ENCODE data around the gene RRBP1.
A peak's percentile ranks its signal among the peaks of the same experiment; 100 is the strongest.

RRBP1 gene

DNA sequence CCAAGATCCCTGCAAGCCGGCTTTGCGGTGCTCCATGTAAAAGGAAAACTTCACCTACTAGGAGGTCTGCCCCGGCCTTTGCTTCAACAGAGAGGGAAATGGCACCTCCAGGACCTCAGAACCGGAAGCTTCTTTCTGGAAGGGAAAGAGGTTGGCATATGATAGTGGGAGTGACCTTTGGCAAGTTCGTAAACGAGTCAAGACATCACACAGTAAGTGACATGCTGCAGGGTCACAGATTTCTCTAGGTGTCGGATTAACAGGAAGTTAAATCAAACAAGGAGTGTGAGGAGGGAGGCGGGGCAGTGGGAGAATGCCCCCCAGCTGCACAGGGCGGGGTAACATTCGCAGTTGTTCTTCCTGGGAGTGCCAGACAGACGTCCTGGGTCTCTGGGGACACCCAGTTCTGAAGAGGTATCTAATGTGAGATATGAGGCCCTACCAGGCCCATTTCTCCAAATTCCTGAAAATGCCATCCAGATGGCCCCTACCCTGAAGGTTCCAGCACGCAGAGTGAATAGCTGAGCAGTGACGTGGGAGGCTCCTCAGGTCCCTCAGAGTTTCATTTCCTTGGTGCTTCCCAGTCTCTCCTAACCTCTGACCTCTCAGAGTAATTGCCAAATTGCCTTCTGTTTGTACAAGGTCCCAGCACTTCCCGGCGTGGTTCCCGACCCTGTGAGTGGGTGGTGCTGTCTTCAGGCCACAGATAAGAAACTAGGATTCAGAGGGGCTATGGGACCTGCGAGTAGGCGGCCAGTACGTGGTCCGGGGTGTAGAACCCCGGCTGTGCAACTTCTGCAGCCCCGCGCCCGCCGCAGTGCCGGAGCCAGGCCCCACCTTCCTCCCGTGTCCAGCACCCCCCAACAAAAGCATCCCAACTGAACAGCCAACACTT lies 1.9 kb downstream of the RRBP1 start:
- peak; percentile 15 for DNase-seq

DNA sequence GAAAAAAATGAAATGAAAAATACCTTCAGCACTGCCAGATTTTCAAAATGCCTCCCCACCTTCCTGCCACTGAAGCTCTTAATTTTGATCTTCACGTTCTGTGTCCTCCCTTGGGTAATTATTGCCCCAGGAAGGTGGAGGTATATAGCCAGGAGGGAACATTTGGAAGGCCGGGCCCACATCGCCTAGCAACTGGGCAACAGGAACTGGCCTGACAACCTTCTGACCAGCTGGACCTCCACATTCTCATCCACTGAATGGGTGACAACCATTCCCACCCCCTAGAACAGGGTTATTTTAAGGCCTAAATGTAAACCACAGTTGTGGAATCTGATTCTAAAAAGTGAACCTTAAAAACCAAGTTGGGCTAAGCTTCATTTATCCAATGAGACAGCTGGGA lies 3.2 kb downstream of the RRBP1 start:
- DNase-seq, result no peak

DNA sequence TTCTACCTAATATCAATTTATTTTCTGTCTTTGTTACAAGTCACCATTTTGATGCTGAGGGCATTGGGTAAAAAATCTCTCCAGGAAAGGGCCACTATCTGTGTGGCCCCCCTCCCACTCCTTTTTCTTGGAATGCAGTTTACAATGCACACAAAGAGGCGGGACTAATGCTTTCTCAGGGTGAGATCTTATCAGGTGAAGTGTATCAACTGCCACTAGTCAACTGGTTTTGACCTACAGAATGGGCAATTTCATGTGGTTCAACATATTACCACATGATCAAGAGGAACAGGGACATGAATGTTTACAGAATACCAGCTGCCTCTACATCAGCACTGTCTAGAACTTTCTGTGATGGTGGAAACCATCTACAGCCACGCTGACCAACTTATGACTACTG lies 3.7 kb downstream of the RRBP1 start:
- DNase-seq, result peak; percentile 37

DNA sequence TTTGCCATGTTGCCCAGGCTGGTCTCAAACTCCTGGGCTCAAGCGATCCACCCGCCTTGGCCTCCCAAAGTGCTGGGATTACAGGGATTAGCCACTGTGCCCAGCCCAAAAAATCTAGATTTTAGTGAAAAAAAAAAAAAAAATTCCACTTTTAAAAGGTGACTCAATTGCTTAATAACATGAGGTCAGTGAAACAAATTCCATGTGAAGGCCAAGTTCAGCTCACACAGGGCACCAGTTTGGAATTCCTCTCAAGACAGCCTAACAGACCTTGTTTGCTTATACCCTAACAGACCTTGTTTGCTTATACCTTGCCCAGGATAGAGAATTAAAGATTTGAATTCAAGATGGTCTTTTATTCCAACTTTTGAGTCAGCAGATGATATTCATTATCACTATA lies 5.1 kb downstream of the RRBP1 start:
- no peak for DNase-seq

DNA sequence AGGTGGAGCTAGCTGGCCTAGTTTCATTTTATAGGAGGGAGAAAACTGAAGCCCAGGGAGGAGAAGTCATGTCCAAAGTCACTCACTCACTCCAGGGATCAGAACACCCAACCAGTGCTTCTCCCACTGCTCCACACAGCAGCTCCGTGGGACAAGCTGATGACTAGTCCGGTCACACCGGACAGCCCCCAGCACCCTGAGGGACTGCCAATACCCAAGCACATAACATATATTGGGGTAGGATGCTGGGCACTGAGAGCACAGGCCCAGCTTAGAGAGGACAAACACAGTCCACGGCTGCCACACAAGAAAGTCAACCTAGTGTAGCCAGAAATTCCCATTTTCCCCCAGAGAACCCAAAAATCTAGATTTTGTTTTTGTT lies 5.7 kb downstream of the RRBP1 start:
- no peak for DNase-seq

DNA sequence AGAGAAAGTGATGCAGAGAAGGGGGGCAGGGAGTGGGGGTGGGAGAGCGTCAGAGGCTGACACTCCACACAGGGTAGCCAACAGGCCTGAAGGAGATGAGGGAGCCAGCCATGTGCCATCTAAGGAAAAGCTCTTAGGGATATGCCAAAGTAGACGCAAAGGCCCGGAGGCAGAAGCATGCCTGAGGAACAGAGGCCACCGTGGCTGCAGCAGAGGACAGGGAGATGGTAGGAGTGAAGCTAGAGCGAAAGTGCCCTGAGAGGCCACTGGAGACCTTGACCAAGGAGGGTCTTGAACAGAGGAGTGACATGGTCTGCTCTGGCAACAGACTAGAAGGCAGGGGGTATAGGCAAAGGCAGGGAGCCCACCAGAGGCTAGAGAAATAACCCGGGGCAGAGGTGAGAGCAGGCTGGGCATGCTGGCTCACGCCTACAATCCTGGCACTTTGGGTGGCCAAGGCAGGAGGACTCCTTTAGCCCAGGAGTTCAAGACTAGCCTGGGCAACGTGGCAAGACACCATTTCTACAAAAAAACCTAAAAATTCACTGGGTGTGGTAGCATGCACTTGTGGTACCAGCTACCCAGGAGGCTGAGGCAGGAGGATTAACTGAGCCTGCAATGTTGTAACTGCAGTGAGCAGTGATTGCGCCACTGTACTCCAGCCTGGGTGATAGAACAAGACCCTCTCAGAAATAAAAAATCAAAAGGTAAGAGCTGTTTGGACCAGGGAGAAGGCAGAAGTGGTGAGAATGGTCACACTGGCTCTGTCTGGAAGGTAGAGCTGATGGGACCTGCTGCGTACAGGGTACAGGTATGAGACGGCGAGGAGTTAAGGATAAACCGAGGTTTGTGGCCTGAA lies 6.3 kb downstream of the RRBP1 start:
- DNase-seq, result no peak

DNA sequence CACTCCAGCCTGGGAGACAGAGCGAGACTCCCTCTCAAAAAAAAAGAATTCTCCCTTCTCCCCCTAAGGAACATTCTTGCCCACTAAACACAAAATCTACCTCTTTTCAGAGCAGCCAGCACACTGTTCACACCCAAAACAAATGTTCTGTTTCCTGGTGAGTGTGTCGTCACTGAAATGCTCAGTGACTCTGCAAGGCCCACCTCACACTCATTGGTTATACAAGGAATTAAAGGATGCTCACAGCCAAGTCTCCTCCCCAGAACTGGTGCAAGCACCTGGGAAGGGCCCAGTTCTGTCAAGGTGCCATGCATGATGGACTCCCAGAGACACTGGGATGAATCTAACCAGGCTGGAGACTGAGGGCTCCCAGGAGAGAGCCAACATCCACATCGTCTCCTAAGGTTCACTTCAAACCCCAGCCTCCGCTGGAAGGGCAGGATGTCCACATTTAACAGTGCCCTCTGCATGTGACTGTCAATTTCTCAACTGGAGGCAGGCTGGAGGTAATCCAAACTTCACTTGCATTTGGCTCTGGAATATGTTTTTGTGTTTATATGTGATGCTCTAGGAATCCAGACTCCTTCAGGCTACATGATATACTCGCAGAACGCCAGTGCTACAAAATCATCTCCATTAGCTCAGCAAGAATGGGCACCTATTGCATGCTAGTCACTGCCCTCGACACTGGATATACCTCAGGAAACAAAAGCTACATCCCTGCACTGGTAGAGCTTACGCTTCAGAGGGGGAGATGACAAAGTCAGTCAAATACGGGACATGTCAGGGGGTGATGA lies 7.1 kb downstream of the RRBP1 start:
- DNase-seq, result no peak

DNA sequence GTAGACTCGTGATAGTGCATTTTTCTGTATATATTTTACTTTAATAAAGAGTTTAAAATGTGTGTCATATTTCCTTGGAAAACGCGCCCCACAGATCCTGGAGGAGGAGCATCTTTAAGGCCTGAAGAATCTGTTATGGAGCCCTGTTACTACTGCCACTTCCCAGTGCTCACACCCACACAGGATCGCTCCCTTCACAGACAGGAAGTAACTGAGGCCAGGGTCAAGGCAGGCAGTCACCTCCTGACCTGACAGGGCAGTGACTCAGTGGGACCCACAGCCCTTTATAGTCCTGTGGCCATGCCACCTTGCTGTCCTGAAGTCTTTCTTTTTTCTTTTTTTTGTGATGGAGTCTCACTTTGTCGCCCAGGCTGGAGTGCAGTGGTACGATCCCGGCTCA lies 9.0 kb downstream of the RRBP1 start:
- DNase-seq, result no peak

DNA sequence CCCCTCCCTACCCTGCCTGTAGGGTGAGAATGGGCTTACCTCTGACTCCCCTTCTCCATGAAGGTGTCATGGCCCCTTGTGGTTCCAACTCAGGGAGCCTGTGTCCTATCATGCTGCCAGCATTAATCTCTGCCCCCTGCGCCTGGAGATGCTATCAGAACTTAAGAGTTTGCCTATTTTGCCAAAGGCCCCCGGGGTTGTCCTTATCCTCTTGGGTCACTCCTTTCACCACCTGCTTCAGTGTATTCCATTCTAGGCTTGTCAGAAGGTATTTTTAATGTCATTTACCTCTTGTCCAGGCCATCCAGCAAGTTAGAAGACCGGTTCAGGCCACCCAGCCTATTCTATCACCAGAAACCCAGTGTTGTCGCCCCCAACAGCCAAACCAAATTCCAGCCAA lies 10.5 kb downstream of the RRBP1 start:
- no peak for DNase-seq

DNA sequence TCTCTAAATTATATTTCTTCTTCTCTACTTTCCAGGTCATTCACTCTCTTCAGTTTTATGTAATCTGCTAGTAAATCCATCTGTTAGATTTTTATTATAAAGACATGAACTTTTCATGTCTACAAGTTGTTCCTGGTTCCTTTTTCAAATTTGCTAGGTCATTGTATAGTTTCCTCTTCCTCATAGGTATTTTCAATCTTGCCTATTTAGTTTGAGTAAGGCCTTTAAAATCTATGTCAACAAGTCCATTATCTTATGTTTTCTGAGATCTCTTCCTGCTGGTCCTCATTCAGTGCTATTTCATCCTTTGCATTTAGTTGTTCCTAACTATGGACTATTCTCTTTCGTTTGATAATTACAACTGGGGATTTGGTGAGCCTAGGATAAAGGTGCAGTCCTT lies 11.0 kb downstream of the RRBP1 start:
- peak; percentile 18 for DNase-seq

DNA sequence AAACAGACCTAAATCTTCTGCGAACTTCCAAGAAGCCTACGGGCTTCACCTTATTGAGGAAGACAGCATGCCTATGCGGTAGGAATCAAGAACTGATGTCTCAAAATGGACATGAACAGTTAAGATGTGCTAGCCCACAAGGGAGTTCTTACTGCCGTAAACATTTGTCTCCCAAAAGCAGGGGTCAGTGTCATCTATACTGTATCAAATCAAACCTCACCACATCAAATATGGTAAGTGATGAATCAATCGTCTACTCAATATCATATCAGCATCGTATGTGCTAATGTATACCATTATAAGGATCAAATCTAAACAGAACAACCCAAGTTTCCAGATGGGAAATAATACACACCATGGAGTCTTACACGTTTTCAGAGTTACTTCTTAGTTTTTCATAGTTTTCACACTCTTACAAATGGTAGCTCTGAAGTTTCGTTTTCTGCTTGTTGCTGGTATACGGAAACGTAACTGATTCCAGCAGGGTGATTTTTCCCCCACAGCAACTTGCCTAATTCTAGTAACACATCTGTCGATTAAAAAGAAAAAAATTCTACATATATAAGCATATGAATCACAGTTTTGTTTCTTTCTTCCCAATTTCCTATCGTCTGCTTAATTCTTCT lies 12.6 kb downstream of the RRBP1 start:
- DNase-seq, result no peak

DNA sequence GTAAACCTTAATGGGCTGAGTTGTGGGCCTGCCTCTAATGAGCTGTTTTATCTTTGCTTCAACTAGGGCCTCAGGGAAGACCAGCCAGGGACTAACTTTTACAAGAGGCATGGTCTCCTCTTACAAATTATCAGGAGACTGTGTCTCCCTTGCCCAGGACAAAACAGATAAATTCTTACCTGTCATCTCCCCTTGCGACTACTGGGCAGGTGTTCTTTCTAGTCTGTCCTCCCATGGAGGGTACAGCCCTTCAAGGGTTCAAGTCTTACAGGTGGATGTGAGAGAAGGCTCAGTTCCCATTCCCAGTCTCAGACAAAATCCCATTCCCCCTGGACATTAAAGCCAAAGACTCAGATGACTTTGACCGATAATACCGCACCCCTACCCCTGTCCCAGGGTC lies 13.6 kb downstream of the RRBP1 start:
- no peak for DNase-seq

DNA sequence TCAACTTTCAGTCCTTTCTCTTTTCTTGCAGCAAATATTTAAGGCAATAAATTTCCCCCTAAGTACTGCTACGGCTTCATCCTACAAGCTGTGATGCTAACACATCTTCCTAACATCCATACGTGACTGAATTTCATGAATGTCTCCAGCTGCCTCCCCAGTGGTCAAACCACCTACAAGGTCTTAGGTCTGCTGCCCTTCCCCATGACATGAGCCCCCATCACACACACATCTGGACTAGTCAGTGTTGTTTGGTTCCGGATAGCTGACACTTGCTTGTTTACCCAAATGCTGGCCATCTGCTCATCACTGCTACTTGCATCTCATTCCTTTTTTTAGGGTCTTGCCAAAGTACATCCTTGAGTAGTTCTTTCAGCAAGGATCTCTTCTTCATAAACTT lies 14.6 kb downstream of the RRBP1 start:
- no peak for DNase-seq

DNA sequence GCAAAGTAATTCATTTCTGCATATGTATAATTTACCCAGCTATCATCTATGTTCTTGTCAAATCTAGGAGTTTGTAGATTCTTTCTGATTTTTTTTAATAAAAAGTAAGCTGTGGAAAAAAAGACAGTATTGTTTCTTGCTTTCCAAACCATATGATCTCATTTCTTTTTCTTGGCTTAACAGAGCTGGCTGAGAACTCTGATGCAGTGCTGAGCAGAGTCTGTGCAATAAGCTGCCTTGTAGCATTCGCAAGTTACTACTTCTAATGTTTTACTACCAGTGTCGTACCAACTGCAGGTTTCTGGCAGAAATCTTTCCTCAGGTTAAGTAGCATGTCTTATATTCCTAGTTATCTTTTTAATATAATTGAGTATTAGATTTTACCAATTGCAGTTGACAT lies 15.6 kb downstream of the RRBP1 start:
- no peak for DNase-seq

DNA sequence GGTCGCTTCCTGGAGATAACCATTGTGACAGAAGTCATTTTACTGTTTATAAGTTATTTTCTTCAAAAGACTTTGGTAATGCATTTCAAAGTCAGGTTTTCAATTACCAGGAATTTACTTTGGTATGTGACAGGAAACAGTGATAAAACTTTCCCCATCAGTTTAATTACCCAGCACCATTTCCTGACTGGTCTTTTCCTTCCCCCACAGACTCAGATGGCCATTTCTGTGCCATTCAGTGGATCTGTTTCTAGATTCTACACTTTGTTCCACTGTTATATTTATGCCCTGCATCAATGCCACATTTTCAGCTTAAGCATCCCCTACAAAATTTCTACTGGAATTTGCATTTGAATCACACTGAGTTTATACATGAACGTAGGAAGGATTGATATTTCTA lies 16.3 kb downstream of the RRBP1 start:
- peak; percentile 68 for DNase-seq

DNA sequence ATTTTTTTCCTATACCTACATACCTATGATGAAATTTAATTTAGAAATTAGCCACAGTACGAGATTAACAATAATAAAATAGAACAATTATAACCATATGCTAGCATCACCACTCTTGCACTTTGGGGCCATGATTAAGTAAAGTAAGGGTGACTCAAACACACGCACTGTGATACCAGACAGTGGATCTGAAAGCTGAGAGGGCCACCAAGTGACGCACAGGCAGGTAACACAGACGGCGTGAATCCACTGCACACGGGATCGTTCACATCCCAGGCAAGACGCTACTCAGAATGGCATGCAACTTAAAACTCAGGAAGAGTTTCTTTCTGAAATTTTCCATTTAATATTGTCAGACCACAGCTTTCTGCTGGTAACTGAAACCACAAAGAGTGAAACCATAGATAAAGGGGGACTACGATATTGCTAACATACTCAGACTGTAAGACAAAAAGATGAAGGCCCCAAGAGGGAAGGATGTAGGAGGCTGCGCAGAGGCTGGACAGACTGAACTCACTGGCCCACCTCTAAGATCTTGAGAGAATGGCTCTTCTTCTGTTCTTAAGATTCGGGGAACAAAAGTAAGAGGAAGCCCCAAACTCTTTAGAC lies 17.9 kb downstream of the RRBP1 start:
- DNase-seq, result peak; percentile 21

DNA sequence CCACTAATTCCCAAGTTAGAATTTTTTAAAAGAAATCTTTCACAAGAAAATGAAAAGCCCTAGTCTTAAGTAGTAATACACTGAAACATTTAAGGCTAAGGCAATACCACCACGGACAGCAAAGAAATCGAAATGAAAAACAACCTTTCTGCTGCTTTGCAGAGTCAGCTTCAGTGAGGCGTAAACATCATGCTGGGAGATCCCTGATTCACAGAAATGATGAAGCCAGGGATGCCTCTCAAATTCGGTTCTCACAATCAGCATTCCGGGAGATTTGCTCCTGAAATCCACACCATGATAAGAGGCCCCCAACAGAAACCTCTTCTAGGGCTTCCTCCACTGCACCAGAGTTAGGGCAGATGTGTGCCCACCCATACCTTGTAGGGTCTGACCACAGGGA lies 18.6 kb downstream of the RRBP1 start:
- DNase-seq, result no peak

DNA sequence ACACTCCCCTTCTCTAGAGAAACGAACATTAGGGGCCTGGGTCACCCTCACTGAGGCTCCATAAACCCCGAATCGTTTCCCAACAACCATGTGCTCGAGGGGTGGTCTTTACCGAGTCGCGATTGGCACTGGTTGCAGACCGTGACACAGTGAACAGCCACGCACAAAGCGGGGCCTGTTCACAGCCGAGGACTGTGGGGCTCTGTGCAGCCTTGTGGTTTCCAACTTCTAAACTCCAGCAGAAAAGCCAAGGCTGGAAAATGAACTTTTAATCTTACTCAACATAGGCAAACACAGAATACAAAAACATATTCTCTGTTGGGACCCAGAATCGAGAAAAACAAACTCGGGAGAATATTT lies 19.0 kb downstream of the RRBP1 start:
- no peak for DNase-seq

DNA sequence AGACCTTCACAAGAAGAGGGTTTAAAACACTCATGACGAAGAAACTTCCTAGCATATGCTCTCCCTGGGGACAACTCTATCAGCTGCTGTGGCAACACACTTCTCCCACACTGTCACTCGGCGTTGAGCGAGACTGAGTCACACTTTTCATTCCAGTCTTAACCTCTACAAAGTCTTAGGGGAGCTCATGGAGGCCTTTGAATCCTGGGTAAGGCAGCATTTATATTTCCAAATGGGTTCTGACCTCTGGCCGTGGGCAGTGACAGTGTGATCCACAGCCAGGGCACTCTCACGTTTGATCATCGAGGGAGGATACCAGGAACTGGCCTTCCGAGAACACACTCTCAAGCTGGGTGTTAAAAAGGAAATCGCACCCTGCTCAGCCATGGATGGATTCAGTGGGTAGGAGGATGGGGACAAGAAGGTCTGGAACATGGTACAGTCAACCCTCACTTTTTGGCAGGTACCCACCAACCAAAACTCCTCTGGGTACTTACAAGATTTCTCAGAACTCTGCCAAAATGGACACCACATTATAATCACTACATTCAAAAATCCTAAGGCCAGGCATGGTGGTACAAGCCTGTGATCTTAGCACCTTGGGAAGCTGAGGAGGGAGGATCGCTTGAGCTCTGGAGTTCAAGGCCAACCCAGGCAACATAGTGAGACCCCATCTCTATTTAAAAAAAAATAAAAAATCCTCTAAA lies 19.6 kb downstream of the RRBP1 start:
- peak; percentile 73 for DNase-seq

DNA sequence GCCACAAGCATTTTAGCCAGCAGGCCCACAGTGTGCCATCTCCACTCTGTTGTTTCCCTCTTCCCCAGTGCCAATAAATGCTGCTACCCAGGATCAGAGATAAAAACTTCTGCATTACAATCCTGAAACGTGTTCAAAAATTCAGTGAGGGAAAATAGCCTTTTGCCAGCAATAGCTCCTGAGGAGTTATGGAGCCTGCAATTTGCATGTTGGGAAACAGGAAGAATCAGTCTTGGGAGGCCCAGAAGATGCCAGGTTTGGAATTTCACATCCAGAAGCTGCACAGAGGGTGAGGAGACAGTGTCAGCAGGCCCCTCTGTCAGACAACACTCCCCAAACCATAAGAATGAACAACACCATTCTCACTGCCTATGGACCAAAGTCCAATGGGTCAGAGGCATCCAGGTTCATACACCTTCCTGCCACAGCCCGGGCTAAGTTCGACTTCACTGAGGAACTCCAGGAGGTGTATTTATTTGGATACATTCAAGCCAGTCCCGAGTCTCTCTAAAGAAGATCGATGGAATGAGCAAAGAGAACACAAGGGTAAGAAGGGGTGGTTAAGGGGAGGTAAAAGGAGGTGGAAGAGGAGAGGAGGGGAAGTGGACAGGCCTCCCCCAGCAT lies 20.8 kb downstream of the RRBP1 start:
- no peak for DNase-seq

DNA sequence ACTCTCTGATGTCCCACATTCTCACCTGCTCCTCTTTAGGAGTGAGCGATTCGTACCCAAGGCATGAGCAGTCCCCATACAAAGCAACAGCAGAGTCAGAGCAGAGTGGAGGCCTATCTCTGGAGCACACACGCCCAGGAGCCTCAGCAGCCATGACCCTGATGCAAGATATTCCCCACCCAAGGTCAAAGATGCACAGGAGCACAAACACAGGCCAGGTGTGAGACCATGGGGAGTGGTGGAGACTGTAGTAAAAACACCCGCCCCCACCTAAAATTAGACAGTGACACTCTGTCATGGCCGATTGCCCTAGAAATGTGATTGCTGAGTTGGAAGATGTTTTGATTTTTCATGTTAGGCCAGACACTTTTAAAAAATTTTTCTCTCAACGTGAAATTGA lies 21.4 kb downstream of the RRBP1 start:
- DNase-seq, result no peak
